HepG2 (cell line): ENCODE results near the gene ARHGAP9. TPM values are rescaled to one million over a fixed set of nuclear protein-coding genes. Genes with fewer than 3 reads are reported as not detected.

ENCODE experiments used
- DNMT3B ChIP-seq: conservative IDR thresholded peaks from 2 replicates; pipeline ENCODE4 v1.6.1; 2016; ENCODE audit warnings: missing biosample characterization, control low read depth
- KAT2B ChIP-seq: fragments of 150-350 bp; IDR thresholded peaks from 2 replicates; pipeline ENCODE4 v1.6.1; 2014; ENCODE audit warnings: low read depth, low read length, borderline replicate concordance
- MEF2D ChIP-seq: sonication (generic); formaldehyde crosslinking; IDR thresholded peaks from 2 replicates; pipeline ENCODE4 v1.5.1; 2020; ENCODE audit warnings: mild to moderate bottlenecking, missing genetic modification reagents
- MYC ChIP-seq: sonication (generic); formaldehyde crosslinking; IDR thresholded peaks from 2 replicates; pipeline ENCODE4 v1.9.0; 2021; ENCODE audit warnings: missing genetic modification reagents, borderline replicate concordance
- NFE2L2 ChIP-seq: fragments of 150-350 bp; IDR thresholded peaks from 2 replicates; pipeline ENCODE4 v1.6.1; 2014; ENCODE audit warnings: low read length
- POGK ChIP-seq: sonication (generic); formaldehyde crosslinking; conservative IDR thresholded peaks from 2 replicates; pipeline ENCODE4 v1.8.0; 2022; ENCODE audit warnings: mild to moderate bottlenecking, moderate library complexity, missing genetic modification reagents
- SAFB2 ChIP-seq: sonication (generic); formaldehyde crosslinking; IDR thresholded peaks from 2 replicates; pipeline ENCODE4 v1.5.1; 2020; ENCODE audit warnings: missing genetic modification reagents, low read depth, mild to moderate bottlenecking, borderline replicate concordance
- SMAD3 ChIP-seq: sonication (generic); formaldehyde crosslinking; IDR thresholded peaks from 2 replicates; pipeline ENCODE4 v1.4.0; 2020; ENCODE audit warnings: missing genetic modification reagents
- SNAI1 ChIP-seq: sonication (generic); formaldehyde crosslinking; IDR thresholded peaks from 2 replicates; pipeline ENCODE4 v1.5.0; 2020; ENCODE audit warnings: mild to moderate bottlenecking, missing genetic modification reagents, borderline replicate concordance
- TBX2 ChIP-seq: sonication (generic); formaldehyde crosslinking; IDR thresholded peaks from 2 replicates; pipeline ENCODE4 v1.5.0; 2020; ENCODE audit warnings: missing genetic modification reagents, mild to moderate bottlenecking, borderline replicate concordance
- TOPORS ChIP-seq: sonication (generic); formaldehyde crosslinking; IDR thresholded peaks from 2 replicates; pipeline ENCODE4 v1.8.0; 2023; ENCODE audit warnings: mild to moderate bottlenecking, missing genetic modification reagents
- ZBTB7A ChIP-seq: sonication (generic); formaldehyde crosslinking; IDR thresholded peaks from 2 replicates; pipeline ENCODE4 v1.8.0; 2022; ENCODE audit warnings: mild to moderate bottlenecking, missing genetic modification reagents
- ZIK1 ChIP-seq: sonication (generic); formaldehyde crosslinking; IDR thresholded peaks from 2 replicates; pipeline ENCODE4 v1.5.0; 2020; ENCODE audit warnings: mild to moderate bottlenecking, low read depth, missing genetic modification reagents, borderline replicate concordance
- ZNF253 ChIP-seq: sonication (generic); formaldehyde crosslinking; IDR thresholded peaks from 2 replicates; pipeline ENCODE4 v1.8.0; 2022; ENCODE audit warnings: mild to moderate bottlenecking, missing genetic modification reagents, borderline replicate concordance
- ZNF432 ChIP-seq: sonication (generic); formaldehyde crosslinking; IDR thresholded peaks from 2 replicates; pipeline ENCODE4 v1.5.0; 2020; ENCODE audit warnings: missing genetic modification reagents, mild to moderate bottlenecking, borderline replicate concordance
- polyA plus RNA-seq, 8 experiments: library from polyadenylated mRNA; depleted of rRNA in 3 of 8; stranded (reverse) in 7 of 8; unstranded in 1 of 8; fragments of >200 nt; fragmentation: Illumina TruSeq in 4 of 8; extraction: Trizol in 4 of 8; gene quantifications; 2 replicates each; pipeline versions ENCODE4 v1.2.1 to v1.2.3, GENCODE V29; 2011 to 2016; ENCODE audit warnings: low read depth in 4 of 8, missing spikeins in 1 of 8, mixed read lengths in 1 of 8; ENCODE audit not compliant: insufficient read depth in 1 of 8
- total RNA-seq, 5 experiments: library from RNA; depleted of rRNA; stranded (reverse); fragments of >200 nt; fragmentation: Illumina TruSeq; extraction: Trizol; gene quantifications; 2 replicates each; pipeline ENCODE4 v1.2.3, GENCODE V29; 2016; ENCODE audit warnings: low read depth in 1 of 5
- TF ChIP-seq, protein P1 (sequence below): sonication (generic); formaldehyde crosslinking; IDR thresholded peaks from 2 replicates; pipeline ENCODE4 v1.4.0; 2020; ENCODE audit warnings: missing genetic modification reagents
- TF ChIP-seq, protein P2 (sequence below): sonication (generic); formaldehyde crosslinking; IDR thresholded peaks from 2 replicates; pipeline ENCODE4 v1.4.0; 2020; ENCODE audit warnings: missing genetic modification reagents
- TF ChIP-seq, protein P3 (sequence below): sonication (generic); formaldehyde crosslinking; IDR thresholded peaks from 2 replicates; pipeline ENCODE4 v1.8.0; 2022; ENCODE audit warnings: missing genetic modification reagents, mild to moderate bottlenecking, inconsistent platforms, borderline replicate concordance
- TF ChIP-seq, protein P4 (sequence below): sonication (generic); formaldehyde crosslinking; IDR thresholded peaks from 2 replicates; pipeline ENCODE4 v1.8.0; 2022; ENCODE audit warnings: mild to moderate bottlenecking, missing genetic modification reagents, borderline replicate concordance

The ARHGAP9 gene
- total and polyA plus RNA-seq, 2 of the 13 experiments (the other 11 are each of a cell fraction or from before 2014, with no cell fraction given) = 0.18 to 1.2 TPM

- TF ChIP-seq, protein P1, sequence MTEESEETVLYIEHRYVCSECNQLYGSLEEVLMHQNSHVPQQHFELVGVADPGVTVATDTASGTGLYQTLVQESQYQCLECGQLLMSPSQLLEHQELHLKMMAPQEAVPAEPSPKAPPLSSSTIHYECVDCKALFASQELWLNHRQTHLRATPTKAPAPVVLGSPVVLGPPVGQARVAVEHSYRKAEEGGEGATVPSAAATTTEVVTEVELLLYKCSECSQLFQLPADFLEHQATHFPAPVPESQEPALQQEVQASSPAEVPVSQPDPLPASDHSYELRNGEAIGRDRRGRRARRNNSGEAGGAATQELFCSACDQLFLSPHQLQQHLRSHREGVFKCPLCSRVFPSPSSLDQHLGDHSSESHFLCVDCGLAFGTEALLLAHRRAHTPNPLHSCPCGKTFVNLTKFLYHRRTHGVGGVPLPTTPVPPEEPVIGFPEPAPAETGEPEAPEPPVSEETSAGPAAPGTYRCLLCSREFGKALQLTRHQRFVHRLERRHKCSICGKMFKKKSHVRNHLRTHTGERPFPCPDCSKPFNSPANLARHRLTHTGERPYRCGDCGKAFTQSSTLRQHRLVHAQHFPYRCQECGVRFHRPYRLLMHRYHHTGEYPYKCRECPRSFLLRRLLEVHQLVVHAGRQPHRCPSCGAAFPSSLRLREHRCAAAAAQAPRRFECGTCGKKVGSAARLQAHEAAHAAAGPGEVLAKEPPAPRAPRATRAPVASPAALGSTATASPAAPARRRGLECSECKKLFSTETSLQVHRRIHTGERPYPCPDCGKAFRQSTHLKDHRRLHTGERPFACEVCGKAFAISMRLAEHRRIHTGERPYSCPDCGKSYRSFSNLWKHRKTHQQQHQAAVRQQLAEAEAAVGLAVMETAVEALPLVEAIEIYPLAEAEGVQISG (CRISPR knock-in tag) = peak; percentile 71
- TF ChIP-seq, protein P2, sequence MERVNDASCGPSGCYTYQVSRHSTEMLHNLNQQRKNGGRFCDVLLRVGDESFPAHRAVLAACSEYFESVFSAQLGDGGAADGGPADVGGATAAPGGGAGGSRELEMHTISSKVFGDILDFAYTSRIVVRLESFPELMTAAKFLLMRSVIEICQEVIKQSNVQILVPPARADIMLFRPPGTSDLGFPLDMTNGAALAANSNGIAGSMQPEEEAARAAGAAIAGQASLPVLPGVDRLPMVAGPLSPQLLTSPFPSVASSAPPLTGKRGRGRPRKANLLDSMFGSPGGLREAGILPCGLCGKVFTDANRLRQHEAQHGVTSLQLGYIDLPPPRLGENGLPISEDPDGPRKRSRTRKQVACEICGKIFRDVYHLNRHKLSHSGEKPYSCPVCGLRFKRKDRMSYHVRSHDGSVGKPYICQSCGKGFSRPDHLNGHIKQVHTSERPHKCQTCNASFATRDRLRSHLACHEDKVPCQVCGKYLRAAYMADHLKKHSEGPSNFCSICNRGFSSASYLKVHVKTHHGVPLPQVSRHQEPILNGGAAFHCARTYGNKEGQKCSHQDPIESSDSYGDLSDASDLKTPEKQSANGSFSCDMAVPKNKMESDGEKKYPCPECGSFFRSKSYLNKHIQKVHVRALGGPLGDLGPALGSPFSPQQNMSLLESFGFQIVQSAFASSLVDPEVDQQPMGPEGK = peak; percentile 93
- TF ChIP-seq NFE2L2 (no peak), ZNF432 (no peak), TOPORS (CRISPR knock-in tag) (peak; percentile 84), KAT2B (no peak), ZIK1 (no peak; the same call in 1 of the 2 replicates), ZBTB7A (peak; percentile 62; the same call in 1 of the 2 replicates), TBX2 (CRISPR knock-in tag) (peak; percentile 81; the same call in 1 of the 2 replicates), SNAI1 (CRISPR knock-in tag) (no peak), POGK (CRISPR knock-in tag) (peak; percentile 86), SAFB2 (CRISPR knock-in tag) (no peak), MYC (CRISPR knock-in tag) (peak; percentile 99), MEF2D (CRISPR knock-in tag) (peak; percentile 90), ZNF253 (no peak), DNMT3B (CRISPR knock-in tag) (no peak), SMAD3 (peak; percentile 78)
- TF ChIP-seq, protein P3, sequence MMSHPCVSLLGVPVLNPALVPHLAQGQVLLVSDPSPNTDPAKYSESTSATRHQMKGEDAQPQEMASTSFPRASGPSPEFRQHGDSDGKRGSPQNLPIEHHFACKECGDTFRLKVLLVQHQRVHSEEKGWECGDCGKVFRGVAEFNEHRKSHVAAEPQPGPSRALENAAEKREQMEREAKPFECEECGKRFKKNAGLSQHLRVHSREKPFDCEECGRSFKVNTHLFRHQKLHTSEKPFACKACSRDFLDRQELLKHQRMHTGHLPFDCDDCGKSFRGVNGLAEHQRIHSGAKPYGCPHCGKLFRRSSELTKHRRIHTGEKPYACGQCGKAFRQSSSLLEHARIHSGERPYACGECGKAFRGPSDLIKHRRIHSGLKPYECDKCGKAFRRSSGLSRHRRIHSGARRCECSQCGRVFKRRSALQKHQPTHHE (CRISPR knock-in tag) = no peak; the same call in 1 of the 2 replicates
- TF ChIP-seq, protein P4, sequence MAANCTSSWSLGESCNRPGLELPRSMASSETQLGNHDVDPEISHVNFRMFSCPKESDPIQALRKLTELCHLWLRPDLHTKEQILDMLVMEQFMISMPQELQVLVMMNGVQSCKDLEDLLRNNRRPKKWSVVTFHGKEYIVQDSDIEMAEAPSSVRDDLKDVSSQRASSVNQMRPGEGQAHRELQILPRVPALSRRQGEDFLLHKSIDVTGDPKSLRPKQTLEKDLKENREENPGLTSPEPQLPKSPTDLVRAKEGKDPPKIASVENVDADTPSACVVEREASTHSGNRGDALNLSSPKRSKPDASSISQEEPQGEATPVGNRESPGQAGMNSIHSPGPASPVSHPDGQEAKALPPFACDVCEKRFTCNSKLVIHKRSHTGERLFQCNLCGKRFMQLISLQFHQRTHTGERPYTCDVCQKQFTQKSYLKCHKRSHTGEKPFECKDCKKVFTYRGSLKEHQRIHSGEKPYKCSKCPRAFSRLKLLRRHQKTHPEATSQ (CRISPR knock-in tag) = peak; percentile 88; the same call in 1 of the 2 replicates
These were observed 24.9 kb downstream of the ARHGAP9 start, which contains the start of gene INHBE (continued) for GRCh38 chr12:57454566-57455373.
